ENCODE data around the gene HAUS3.

- no peak for TF ChIP-seq EZH2phosphoT487 (conservative IDR thresholded peaks at IDR 0.05; ENCODE audit: low read length)
- TF ChIP-seq, protein P1, sequence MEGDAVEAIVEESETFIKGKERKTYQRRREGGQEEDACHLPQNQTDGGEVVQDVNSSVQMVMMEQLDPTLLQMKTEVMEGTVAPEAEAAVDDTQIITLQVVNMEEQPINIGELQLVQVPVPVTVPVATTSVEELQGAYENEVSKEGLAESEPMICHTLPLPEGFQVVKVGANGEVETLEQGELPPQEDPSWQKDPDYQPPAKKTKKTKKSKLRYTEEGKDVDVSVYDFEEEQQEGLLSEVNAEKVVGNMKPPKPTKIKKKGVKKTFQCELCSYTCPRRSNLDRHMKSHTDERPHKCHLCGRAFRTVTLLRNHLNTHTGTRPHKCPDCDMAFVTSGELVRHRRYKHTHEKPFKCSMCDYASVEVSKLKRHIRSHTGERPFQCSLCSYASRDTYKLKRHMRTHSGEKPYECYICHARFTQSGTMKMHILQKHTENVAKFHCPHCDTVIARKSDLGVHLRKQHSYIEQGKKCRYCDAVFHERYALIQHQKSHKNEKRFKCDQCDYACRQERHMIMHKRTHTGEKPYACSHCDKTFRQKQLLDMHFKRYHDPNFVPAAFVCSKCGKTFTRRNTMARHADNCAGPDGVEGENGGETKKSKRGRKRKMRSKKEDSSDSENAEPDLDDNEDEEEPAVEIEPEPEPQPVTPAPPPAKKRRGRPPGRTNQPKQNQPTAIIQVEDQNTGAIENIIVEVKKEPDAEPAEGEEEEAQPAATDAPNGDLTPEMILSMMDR (IDR thresholded peaks at IDR 0.05; ENCODE audit: insufficient read depth, low read length, poor library complexity, severe bottlenecking), result no peak
Measured at GRCh38 chr4:2260344-2261109, 18.6 kb upstream of the HAUS3 start.
